Measurements from ENCODE around the gene MARCHF2.
"Not testable (repeated sequence)": the region's sequence is repeated elsewhere in the genome, so short reads cannot be mapped to it uniquely, and the experiment has no call there.

MARCHF2 gene

DNA sequence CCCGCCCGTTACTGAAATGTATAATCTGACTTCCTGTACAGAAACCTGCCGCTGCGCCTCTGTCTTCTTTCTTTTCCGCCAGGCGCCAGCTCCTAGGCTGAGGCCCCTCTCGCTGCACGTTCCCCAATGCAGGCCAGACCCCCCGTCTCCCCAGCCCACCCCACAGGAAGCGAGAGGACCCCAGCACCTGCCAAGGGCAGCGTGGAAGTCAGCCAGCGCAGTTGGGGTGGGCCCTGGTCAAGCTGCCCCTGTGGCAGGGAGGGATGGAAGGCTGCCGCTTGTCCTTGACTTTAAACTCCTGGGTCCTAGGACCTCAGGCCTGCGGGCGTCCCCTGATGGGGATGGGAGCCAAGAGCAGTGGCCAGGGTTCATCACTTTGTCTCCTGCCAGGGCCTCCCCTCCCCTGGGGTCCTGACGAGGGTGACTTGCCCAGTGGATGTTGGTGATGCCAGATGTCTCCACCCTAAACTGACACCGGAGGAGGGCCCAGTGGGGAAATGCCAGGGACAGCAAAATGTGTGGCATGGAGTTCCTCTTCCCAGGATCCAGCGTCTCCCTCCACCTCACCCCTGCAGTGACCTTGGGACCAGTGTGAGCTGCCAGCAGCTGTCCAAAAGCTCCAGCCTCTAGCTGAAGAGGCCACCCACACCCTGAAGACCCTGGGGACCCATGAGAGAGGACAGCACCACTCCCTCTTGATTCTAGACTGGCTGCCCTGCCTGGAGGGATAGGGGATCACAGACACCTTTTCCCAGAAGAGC, 8.5 kb upstream of the MARCHF2 start:
- no peak for TF ChIP-seq ZFX (IDR thresholded peaks at IDR 0.05; ENCODE audit: borderline replicate concordance)
- TF ChIP-seq, protein P1, sequence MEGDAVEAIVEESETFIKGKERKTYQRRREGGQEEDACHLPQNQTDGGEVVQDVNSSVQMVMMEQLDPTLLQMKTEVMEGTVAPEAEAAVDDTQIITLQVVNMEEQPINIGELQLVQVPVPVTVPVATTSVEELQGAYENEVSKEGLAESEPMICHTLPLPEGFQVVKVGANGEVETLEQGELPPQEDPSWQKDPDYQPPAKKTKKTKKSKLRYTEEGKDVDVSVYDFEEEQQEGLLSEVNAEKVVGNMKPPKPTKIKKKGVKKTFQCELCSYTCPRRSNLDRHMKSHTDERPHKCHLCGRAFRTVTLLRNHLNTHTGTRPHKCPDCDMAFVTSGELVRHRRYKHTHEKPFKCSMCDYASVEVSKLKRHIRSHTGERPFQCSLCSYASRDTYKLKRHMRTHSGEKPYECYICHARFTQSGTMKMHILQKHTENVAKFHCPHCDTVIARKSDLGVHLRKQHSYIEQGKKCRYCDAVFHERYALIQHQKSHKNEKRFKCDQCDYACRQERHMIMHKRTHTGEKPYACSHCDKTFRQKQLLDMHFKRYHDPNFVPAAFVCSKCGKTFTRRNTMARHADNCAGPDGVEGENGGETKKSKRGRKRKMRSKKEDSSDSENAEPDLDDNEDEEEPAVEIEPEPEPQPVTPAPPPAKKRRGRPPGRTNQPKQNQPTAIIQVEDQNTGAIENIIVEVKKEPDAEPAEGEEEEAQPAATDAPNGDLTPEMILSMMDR (IDR thresholded peaks at IDR 0.05): no peak
- 0 out of 2 replicates have a peak overlapping the region, but pooled peaks have one; percentile 10 for H3K27ac ChIP-seq

DNA sequence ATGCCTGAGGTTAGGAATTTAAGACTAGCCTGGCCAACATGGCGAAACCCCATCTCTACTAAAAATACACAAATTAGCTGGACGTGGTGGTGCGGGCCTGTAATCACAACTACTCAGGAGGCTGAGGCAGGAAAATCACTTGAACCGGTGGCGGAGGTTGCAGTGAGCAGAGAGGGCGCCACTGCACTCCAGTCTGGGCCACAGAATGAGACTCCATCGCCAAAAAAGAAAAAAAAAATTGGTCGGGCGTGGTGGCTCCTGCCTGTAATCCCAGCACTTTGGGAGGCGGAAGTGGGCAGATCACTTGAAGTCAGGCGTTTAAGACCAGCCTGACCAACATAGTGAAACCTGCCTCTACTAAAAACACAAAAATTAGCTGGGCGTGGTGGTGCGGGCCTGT, 2.4 kb upstream of the MARCHF2 start:
- H3K27ac ChIP-seq: not testable (repeated sequence)
- TF ChIP-seq, protein P1 (IDR thresholded peaks at IDR 0.05): peak; percentile 17; the same call in 1 of the 2 replicates

DNA sequence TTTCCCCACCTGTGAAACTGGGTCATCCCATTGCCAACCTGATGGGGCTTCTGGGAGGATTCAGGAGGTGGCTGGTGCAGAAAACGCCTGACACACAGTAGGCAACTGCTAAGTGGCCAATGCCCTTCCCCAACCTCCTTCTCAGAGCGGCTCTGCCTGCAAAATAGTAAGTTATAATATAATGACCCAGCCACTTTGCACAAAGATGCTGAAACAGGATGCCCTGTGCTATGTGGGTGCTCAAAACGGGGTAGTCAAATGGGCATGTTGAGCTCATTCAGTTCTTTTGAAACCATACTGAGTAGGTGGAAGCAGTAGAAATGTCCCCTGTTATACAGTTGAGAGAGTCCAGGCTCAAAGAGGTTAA, 507 bp downstream of the MARCHF2 start:
- TF ChIP-seq ZFX (IDR thresholded peaks at IDR 0.05; ENCODE audit: borderline replicate concordance): no peak
- TF ChIP-seq, protein P1 (IDR thresholded peaks at IDR 0.05): no peak
- H3K27ac ChIP-seq: peak overlapping the region; percentile 52

DNA sequence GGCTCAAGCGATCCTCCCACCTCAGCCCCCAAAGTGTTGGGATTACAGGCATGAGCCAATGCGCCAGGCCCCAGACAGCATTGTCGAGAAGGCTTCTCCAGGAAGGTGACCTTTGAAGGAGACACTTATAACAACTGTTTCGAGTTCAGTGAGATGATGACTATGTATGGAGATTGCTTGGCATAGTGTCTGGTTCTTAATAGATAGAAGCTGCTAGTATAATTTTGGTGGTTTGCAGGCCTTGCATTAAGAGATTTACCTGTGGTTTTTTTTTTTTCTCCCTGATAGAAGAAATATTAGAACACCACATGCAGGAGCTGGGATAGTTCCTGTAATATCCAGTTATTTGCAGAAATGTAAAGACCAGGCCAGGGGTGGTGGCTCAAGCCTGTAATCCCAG, 3.7 kb downstream of the MARCHF2 start:
- TF ChIP-seq, protein P1 (IDR thresholded peaks at IDR 0.05): no peak
- H3K27ac ChIP-seq: no peak overlapping the region

DNA sequence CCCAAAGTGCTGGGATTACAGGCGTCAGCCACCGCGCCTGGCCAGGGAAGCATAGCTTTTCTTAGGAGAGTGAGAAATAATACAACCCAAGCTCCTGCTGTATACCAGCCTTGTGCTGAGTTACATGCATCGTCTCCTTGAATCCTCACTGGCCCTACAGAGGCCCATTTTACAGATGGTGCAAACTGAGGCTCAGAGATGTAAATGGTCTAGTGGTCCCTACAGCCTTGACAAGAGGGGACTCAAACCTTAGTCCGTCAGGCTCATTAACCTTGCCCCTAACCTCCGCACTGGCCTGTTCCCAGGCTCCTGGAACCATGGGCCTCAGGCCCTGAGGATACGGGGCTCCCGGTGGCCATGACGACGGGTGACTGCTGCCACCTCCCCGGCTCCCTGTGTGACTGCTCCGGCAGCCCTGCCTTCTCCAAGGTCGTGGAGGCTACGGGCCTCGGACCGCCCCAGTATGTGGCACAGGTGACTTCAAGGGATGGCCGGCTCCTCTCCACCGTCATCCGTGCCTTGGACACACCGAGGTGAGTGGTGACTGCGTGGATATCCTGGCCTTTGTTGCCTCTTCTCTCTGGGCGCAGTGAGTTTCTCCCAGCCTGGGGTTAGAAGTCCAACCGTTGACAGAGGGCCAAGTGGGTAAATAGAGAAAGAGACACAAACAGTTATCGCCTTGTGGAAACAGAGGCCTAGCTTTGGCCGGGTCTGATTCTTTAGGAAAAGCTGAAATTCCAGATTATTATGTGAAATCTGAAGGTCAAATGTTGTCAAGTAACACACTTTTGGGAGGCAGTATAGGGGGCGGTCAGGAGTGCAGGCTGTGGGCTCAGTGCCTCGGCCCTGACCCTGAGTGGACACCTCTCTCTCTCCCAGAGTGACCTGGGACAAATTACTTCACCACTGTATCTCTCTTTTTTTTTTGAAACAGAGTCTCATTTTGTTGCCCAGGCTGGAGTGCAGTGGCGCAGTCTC, 8.7 kb downstream of the MARCHF2 start:
- no peak overlapping the region for H3K27ac ChIP-seq
- TF ChIP-seq ZFX (IDR thresholded peaks at IDR 0.05; ENCODE audit: borderline replicate concordance): no peak
- TF ChIP-seq, protein P1 (IDR thresholded peaks at IDR 0.05): no peak

DNA sequence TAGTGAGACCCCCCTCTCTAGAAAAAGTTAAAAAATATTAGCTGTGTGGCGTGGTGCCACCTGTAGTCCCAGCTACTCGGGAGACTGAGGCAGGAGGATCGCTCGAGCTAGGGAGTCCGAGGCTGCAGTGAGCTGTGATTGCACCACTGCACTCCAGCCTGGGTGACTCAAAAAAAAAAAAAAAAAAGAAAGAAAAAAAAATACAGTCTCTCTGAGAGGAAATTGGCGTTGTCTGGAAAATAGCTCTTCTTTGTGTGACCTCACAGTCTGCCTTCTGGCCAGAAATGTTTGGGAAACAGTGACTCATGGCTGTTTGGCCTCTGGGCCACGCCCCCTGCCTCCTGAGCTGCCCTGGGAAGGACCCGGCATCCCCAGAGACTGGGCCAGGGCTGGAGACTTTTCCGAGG, 10.7 kb downstream of the MARCHF2 start:
- TF ChIP-seq, protein P1 (IDR thresholded peaks at IDR 0.05): no peak
- TF ChIP-seq ZFX (IDR thresholded peaks at IDR 0.05; ENCODE audit: borderline replicate concordance): no peak
- no peak overlapping the region for H3K27ac ChIP-seq

DNA sequence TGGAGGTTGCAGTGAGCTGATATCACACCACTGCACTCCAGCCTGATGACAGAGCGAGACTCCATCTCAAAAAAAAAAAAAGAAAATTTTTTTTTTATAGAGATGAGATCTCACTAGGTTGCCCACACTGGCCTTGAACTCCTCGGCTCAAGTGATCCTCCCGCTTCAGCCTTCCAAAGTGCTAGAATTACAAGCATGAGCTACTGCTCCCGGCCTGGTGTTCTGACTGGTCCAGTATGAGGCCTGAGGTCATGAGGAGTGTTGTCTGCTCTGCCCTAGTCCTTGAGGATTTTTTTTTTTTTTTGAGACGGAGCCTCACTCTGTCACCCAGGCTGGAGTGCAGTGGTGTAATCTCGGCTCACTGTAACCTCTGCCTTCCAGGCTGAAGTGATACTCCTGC, 12.2 kb downstream of the MARCHF2 start:
- not testable (repeated sequence) for H3K27ac ChIP-seq
